HTERT RPE-1 (cell line): Measurements from ENCODE around the gene HDC.

Experiments
- in situ Hi-C: fragments of 300-500 bp; cut with MboI; formaldehyde crosslinking; loops from 4 replicates; pipeline ENCODE4 v1.14.3; 2020; ENCODE audit warnings: low sequenced_read_pairs

Gene HDC, protein sequence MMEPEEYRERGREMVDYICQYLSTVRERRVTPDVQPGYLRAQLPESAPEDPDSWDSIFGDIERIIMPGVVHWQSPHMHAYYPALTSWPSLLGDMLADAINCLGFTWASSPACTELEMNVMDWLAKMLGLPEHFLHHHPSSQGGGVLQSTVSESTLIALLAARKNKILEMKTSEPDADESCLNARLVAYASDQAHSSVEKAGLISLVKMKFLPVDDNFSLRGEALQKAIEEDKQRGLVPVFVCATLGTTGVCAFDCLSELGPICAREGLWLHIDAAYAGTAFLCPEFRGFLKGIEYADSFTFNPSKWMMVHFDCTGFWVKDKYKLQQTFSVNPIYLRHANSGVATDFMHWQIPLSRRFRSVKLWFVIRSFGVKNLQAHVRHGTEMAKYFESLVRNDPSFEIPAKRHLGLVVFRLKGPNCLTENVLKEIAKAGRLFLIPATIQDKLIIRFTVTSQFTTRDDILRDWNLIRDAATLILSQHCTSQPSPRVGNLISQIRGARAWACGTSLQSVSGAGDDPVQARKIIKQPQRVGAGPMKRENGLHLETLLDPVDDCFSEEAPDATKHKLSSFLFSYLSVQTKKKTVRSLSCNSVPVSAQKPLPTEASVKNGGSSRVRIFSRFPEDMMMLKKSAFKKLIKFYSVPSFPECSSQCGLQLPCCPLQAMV

DNA sequence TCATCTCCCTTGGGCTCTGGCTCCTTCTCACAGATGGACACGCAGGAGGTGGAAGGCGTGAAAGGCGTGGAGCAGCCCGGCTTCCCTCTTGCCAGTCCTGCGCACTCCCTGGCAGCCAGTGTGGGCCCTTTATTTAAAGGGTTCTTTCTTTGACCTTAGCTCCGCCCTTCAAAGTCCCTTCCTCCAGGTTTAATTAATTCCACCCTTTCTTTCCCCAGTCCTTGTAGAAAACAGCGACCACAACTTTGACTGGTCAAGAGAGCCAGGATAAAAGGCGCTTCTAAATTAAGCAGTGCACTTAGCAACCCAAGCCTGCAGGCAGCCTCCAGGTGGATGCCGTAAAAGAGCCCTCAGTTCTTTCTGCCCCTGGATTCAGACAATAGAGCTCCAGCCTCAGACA is at the start of gene HDC:
HDC (minus strand) TSS at position 107 of the 400 bp plus-strand sequence; CDS start at position 4, 103 bp downstream.
- in situ Hi-C loops = no loop called here

DNA sequence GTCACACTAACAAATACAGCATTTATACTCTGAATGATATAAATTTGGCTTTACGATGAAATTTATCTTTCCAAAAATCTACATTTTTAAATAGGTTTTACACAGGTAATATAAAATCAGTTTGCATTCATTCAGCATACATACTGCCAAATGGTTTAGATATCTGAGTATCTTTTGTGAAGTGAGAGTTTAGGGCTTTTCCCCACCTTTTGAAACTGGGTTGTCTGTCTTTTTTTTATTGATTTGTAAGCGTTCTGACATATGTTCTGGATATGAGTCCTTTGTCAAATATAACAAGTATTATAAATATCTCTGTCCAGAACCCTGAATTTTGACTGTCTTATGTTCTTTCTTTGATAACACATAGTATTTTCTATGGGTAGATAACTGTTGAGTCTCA is 47.1 kb upstream of the HDC start:
- in situ Hi-C loops = no loop called here

DNA sequence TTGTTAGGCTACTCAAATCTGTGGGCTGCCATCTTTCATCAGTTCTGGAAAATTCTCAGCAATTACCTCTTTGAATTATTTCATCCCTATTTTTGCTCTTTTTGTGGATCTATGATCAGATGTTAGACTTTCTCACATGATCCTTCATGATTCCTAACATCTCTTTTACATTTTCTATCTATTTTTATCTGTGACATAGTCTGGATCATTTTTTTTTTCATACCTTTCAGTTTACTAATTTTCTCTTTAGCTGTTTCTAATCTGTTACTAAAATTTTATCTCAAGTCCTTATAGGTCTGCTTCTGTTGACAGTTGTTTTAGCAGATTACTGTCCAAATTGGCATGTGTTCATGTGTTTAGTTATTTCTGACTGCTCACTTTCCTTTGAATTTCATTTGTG is 42.3 kb upstream of the HDC start:
- in situ Hi-C loops = no loop called here

DNA sequence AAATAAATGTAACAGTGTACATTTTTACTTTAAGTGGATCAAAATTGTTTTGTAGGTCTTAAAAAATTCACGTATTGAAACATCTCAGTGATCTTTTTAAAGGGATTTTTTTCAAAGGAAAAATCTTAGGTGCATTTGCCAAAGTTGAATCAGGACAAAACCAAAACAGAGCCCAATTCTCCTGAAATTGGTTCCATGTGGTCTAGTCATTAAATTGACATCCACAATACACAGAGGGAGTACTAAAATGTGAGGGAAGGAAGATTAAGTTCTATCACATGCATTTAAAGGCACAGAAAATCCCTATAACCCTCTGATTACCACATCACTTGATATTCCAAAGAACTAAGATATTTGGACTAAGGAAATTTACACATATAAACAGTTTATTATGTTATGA is 39.3 kb upstream of the HDC start:
- in situ Hi-C loops = no loop called here

DNA sequence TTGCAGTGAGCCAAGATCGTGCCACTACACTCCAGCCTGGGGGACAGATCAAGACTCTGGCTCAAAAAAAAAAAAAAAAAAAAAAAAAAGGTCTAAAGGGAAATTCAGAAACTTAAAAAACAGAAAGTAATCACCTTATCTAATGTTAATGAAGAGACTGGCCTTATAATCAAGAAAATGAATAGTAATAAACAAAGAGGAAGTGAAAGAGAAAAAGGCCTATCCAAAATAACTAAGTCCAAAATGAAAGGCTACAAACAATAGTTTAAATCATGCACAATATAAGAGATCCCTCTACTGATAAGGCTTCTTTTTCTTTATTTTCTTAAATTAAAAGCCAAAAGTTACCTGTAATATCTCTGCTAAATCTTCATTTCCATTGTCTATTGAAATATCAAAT is 37.1 kb upstream of the HDC start:
- in situ Hi-C loops = no loop called here

DNA sequence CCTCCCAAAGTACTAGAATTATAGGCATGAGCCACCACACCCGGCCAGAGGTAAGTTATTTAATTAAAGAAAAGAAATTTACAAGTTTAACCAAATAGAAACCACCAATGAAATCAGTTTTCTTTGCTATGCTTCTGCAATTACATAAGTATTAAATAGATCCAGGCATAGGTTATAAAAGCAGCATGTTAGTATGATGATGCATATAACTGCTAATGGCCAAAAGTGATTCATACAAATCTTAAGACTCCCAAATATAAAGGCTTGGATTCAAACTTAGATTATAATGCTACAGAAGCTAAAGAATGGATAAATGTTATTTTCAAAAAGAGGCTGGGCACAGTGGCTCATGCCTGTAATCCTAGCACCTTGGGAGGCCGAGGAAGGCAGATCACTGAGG is 32.8 kb upstream of the HDC start:
- in situ Hi-C loops = no loop called here

DNA sequence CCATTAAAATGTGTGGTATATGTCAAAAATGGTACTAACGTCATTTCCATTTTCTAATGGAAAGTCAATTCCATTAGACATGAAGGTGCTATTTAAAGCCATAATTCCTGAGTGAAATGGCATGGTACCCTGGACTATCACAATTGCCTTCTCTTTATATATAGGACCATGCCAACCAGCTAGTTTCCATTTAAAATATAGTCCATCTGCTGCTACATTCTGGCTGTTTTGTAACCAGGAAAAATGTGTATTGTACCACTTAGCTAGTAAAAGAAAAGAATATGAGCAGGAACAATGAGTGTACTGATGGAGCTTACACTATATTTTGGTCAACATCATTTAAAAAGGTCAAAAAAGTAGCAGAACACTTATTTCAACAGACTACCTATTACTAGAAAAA is 30.4 kb upstream of the HDC start:
- in situ Hi-C loops = no loop called here

DNA sequence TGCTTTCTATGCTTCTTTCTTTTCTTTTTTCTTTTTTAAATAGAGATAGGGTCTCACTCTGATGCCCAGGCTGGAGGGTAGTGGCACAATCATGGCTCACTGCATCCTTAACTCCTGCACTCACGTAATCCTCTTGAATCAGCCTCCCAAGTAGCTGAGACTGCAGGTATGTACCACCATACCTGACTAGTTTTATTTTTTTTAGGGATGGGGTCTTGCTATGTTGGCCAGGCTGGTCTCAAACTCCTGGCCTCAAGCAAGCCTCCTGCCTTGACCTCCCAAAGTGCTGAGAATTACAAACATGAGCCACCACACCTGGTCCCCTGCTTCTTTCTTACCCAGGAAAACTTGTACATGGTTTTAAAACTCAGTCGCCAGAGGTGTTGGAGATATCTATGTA is 24.2 kb upstream of the HDC start:
- in situ Hi-C loops = no loop called here

DNA sequence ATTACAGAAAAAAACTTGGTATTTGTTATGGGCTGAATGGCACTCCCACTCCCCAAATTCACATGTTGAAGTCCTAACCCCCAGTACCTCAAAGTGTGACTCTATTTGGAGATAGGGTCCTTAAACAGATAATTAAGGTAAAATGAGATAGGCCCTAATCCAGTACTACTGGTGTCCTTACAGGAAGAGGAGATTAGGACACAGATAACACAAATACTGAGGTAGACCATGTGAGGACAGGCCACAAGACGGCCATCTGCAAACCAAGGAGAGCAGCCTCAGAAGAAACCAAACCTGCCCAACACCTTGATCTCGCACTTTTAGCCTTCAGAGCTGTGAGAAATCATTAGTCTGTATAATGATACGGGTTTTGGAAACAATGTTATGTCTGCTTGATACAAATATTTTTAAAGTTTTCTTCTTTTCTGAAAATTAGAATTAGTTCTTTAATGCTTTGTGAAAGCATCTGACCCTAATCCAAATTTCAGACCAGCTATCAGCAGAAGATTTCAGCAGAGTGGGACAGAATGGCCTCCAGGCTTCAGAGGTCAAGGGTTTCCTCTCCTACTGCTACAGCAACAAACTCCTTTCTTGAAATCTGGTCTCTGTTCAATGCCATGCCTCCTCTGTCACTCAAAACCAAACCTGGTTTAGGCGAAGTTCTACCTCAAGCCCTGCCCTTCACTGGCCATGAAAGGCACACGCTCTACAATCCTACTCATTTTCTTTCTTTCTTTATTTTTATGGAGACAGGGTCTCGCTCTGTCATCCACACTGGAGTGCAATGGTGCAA is 22.0 kb upstream of the HDC start:
- in situ Hi-C loops = no loop called here

DNA sequence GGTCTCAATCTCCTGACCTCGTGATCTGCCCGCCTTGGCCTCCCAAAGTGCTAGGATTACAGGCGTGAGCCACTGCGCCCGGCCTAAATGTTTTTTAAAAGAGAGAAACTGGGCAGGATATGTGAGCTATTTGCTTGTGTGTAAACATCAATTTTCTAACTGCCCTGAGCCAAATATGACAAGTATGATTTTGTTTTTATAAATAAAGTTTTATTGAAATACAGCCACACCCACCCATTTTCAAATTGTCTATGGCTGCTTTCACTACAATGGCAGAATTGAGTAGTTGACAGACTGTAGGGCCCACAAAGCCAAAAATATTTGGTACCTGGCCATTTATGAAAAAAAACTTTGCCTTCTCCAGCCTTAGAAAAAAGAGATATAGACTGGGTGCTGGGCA is 15.9 kb upstream of the HDC start:
- in situ Hi-C loops = no loop called here

DNA sequence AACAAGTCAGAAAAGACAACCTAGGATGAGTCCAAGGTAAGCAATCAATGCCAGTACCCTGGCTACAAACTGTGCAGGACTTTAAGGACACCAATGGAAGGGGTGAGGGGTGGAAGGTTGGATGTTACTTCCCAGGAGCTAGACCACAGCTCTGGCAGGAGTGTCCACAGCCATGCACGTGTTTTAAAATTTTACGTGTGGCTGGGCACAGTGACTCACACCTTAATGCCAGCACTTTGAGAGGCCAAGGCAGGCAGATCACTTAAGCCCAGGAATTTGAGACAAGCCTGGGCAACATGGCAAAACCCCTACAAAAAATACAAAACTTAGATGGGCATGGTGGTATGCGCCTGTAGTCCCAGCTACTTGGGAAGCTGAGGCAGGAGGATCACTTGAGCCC is 14.7 kb upstream of the HDC start:
- in situ Hi-C loops = no loop called here

DNA sequence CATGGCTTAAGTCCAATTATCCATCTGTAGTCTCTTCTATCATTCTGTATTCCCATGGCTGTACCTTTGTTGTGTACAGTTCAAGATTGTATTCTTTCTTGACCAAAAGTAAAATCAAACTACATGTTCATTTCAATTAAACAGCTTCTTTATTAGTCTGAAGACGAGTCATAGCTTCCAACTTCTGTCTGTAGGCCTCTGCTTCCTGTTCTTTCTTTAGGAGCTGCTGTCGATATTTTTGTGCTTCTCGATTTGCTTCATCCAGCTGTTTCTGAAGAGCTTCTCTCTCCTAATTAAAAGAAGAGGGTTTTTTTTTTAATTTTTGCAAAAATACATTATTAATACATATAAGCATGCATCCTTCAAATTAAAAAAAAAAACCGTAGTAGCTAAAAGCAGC is 13.0 kb upstream of the HDC start:
- in situ Hi-C loops = no loop called here

DNA sequence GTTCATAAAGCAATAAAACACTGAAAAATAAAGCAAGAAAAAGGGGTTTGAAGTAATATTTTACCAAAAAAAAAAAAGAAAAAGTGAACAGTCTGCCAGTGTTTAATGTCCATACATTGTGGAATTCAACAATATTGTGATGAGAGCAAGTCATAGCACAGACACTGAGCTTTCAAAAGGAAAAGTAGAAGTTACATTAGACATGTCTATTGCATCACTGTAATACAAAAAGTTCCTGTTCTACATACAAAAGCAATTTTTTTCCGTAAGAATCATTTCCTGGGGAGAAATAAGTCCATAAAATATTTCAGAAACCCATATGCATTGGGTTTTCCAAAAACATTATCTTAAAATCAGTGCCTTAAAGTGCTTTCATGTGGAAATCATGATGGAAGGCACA is 11.8 kb upstream of the HDC start:
- in situ Hi-C loops = no loop called here

DNA sequence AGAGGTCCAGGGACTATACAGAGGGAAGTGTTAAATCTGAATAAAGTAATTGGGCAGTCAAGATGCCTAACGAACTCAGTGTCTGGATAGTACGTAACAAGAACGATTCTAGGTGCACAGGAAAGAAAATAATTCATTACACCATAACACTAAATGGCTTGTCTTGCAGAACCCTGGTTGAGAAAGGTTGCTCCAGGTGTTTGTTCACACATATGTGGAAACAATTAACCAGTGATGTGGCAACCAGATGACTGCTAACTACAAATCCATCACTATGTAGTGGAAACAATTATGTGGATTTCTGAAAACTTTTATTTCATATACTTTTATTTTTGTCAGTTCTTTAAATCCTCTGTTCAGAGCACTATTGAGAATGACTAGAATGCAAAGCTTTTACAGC is 10.4 kb upstream of the HDC start:
- in situ Hi-C loops = no loop called here

DNA sequence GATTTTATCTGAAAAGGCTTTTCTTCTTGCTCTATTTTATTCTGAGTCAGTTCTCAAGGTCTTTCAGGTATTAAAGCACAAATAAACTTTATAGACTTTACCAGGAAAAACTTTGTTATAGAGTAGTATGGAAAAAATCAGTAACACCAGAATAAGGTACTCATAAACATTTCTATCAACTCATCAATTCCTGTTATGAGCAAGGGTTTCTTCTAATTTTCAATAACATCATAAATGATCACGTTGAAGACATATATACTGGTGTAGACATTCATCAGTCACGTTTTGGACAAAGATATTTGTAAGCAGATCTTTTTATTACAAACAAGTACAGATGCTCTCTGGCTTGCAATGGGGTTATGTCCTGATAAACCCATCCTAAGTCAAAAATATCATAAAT is 9.6 kb upstream of the HDC start:
- in situ Hi-C loops = no loop called here

DNA sequence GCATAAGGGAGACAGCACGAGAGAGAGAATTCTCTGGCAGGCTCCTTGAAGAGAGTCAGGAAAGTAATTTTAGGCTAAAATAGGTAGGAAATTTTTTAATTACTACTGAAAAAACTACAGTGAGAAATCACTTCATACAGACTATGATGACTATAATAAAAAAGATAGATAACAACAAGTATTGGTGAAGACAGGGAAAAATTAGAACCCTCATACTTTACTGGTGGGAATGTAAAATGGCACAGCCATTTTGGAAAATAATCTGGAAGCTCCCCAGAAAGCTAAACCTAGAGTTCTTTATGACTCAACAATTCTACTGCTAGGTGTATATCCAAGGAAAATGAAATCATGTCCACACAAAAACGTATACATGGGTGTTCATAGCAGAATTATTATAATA is 2.1 kb upstream of the HDC start:
- in situ Hi-C loops = no loop called here

DNA sequence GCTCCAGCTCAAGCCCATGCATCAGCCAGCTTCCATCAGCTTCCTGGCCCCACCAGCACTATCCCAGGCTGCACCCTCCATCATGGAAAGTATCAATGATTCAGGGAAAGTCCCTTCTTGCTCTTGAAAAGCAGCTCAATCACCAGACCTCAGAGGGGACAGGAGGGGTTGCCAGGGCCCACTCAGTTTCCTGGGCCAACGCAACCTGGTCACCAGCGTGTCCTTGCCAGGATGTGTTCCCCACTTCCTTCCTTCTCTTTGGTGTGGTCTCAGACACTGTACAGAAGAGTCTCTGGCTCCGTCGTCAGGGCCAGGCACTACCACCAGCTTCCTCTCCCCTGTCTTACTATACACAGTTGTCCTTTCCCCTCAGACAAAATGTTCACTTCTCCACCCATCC is 3.0 kb downstream of the HDC start:
- in situ Hi-C loops = no loop called here

DNA sequence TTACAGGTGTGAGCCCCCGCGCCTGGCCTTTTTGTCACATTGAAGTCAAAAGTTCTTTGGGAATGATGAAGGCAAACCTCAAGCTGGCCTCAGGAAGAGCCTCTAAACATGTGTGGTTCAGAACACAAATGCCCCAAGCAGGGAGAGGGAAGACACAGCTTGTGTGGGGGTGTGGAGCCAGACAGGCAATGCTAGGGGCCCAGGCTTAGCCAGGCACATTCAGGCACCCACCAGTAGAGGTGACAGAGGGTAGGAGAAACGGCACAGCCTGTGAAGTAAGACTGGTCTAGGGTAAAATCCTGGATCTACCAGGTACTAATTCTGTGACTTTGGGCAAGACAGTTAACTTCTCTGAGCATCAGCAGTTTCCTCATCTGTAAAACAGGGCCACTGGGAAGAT is 3.5 kb downstream of the HDC start:
- in situ Hi-C loops = no loop called here

DNA sequence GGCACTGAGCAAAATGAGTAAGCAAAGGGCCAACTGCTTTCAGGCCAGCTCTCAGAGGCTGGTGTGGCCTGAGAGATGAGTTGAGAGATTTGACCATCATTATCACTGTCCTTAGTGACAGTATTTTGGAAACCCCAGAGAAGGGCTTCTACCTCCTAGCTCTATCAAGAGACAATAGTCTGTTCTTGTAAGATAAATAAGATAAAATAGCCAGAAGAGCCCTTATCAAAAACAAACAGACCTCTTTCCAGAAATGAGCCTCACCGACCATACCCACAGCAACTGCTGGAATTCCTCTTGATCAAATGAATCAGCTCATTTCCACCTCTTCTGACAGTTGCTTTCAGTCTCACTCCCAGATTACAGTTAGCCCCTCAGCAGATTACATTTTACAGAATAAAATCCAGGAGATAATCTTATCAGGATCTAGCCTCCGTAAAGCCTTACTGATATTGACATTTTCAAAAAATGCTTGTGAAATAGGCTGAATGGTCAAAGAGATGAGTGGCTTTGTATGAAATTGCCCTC is 4.5 kb downstream of the HDC start:
- in situ Hi-C loops = no loop called here

DNA sequence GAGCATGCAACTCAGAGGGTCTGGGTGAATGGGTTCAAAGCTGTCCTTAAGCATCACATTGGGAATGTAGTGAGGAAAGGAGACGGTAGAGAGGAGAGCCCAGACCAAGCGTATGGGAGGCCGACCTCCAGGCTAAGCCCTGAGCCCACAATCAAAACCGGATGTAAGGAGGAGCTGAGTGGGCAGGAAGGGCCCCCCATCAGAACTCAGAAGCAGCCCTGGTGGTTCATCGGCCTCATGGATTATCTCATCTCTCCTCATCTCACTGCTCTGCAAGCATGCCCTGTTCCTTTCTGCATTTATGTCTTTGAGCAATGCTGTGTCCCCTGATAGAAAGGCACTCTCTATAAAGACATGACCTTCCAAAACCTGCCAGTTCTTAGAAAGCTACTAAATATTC is 6.2 kb downstream of the HDC start:
- in situ Hi-C loops = no loop called here

DNA sequence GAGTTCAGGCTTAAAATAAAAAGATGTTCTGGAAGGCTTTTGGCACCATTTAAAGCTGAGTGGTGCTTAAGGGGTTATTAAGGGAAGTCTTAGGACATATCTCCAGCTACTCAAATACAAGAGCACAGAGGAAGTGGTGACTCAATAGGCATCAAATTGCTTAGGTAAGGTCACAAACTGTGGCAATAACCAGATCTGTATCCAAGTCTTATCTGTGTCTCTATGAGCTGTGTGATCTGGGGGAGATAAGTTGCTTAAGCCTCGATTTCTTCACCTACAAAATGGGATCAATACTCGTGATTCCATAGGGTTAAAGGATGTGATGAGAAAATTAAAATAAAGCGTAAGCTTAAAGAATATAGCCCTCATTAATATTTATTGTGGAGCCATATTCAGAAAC is 7.6 kb downstream of the HDC start:
- in situ Hi-C loops = no loop called here

DNA sequence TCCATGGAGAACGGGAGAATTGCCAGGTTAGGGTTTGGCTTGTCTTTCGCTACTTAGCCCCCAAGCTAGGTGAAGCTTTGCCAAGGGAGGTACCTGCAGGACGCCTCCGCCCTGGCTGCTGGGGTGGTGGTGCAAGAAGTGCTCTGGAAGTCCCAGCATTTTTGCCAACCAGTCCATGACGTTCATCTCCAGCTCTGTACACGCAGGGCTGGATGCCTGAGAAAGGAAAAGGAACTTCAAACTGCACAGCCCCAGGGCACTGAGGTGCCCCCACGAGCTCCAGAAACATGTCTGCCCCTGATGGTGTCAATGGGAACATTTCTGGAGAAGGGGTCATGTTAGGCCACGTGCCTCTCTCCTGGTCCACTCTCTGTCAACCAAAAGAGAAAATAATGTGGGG is 8.2 kb downstream of the HDC start:
- in situ Hi-C loops = no loop called here
